H1 (cell line): Measurements from ENCODE around the gene NAIF1. TPM values are rescaled to one million over a fixed set of nuclear protein-coding genes. Genes with fewer than 3 reads are reported as not detected.

Source experiments
- BRCA1 ChIP-seq: IDR thresholded peaks from 2 replicates; pipeline ENCODE4 v1.6.1; 2012; ENCODE audit warnings: low read depth, low read length, improper control_type of control experiment
- CBX5 ChIP-seq: fragments of 300-800, 300-1000 bp; sonication (generic); IDR thresholded peaks from 2 replicates; pipeline ENCODE4 v1.7.1; 2016; ENCODE audit warnings: antibody characterized with exemption, low read length, low read depth
- CREB1 ChIP-seq: IDR thresholded peaks from 2 replicates; pipeline ENCODE4 v1.6.1; 2012; ENCODE audit warnings: inconsistent platforms
- JUN ChIP-seq: IDR thresholded peaks from 2 replicates; pipeline ENCODE4 v1.6.1; 2011; ENCODE audit warnings: low read depth, mild to moderate bottlenecking, improper control_type of control experiment, low read length
- TEAD4 ChIP-seq: IDR thresholded peaks from 2 replicates; pipeline ENCODE4 v1.6.1; 2012; ENCODE audit warnings: low read depth, low read length, inconsistent platforms, mixed read lengths
- polyA plus RNA-seq, 7 experiments: library from polyadenylated mRNA; depleted of rRNA in 3 of 7; stranded (reverse) in 5 of 7; unstranded in 2 of 7; fragments of >200 nt in 5 of 7; fragments of 200-250 nt in 2 of 7; gene quantifications; 1 replicate in 5 of 7; 2 replicates in 1 of 7; 4 replicates in 1 of 7; pipeline versions ENCODE4 v1.2.1 to v1.2.3, GENCODE V29; 2011 to 2013; ENCODE audit warnings: missing spikeins in 2 of 7, mixed read lengths in 2 of 7
- total RNA-seq: library from RNA; stranded (reverse); fragmentation: NEBNext Ultra II Directional; extraction: Animal tissue kit (Norgen Biotek cat#: 25700); gene quantifications from 2 replicates; pipeline ENCODE4 v1.2.1, GENCODE V29; 2021
- TF ChIP-seq, protein P1 (sequence below): IDR thresholded peaks from 2 replicates; pipeline ENCODE4 v1.6.1; 2011; ENCODE audit warnings: low read length, improper control_type of control experiment
- TF ChIP-seq, protein P2 (sequence below), 3 experiments: IDR thresholded peaks; 1 replicate in 2 of 3; 2 replicates in 1 of 3; pipeline versions ENCODE4 v1.5.1 to v1.6.1; 2011; ENCODE audit warnings: low read length in 3 of 3, mild to moderate bottlenecking in 3 of 3, inconsistent platforms in 2 of 3, low read depth in 1 of 3, moderate library complexity in 1 of 3; ENCODE audit not compliant: insufficient read depth in 1 of 3; ENCODE audit errors: control extremely low read depth in 1 of 3

NAIF1 gene
- total and polyA plus RNA-seq, 2 of the 8 experiments (the other 6 are each of a cell fraction or from before 2014, with no cell fraction given), result 8.7 to 9.0 TPM

DNA sequence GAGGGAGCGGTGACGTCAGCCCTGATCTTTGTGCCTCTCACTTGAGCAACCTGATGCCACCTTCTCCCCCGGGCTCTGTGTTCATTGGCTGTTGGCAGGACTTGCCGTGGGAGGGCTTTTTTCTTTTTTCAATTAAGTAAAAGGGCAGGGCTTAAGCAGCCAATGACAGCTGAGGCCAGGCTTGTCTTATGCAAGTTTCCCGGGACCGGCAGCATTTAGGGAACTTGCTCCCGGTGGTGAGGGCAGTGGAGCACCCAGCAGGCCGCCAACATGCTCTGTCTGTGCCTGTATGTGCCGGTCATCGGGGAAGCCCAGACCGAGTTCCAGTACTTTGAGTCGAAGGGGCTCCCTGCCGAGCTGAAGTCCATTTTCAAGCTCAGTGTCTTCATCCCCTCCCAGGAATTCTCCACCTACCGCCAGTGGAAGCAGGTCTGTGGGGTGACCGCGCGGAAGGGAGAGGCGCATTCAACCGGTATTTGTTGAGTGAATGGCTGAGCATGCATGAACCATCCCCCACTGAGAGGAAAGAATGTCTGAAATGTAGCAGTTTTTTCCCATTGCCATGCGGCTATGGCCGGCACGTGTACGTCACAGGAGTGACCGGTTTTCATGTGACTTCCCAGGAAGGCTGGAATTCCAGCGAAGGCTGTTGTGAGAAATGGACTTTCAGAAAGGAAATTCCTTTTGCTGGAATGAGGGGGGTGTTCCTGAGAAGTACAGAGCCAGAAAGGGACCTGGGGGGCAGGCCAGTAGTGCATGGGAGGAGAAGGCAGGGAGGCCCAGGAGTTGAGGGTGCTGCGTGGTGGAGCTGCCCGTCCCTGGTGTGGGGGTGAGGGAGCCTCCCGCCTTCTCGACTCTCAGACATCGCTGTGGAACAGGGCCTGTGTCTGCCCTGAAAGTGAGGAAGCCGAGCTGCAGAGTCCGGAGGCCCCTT is 31.4 kb upstream of the NAIF1 start (continued):
- TF ChIP-seq, protein P1, sequence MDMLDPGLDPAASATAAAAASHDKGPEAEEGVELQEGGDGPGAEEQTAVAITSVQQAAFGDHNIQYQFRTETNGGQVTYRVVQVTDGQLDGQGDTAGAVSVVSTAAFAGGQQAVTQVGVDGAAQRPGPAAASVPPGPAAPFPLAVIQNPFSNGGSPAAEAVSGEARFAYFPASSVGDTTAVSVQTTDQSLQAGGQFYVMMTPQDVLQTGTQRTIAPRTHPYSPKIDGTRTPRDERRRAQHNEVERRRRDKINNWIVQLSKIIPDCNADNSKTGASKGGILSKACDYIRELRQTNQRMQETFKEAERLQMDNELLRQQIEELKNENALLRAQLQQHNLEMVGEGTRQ, result 0 out of 2 replicates have a peak, but pooled peaks have one; percentile 16
- TF ChIP-seq CREB1, result peak; percentile 85
- TF ChIP-seq JUN, result peak; percentile 72
- TF ChIP-seq BRCA1, result no peak; the same call in 1 of the 2 replicates
- no peak for TF ChIP-seq CBX5
- TF ChIP-seq TEAD4, result peak; percentile 97
- TF ChIP-seq, protein P2, sequence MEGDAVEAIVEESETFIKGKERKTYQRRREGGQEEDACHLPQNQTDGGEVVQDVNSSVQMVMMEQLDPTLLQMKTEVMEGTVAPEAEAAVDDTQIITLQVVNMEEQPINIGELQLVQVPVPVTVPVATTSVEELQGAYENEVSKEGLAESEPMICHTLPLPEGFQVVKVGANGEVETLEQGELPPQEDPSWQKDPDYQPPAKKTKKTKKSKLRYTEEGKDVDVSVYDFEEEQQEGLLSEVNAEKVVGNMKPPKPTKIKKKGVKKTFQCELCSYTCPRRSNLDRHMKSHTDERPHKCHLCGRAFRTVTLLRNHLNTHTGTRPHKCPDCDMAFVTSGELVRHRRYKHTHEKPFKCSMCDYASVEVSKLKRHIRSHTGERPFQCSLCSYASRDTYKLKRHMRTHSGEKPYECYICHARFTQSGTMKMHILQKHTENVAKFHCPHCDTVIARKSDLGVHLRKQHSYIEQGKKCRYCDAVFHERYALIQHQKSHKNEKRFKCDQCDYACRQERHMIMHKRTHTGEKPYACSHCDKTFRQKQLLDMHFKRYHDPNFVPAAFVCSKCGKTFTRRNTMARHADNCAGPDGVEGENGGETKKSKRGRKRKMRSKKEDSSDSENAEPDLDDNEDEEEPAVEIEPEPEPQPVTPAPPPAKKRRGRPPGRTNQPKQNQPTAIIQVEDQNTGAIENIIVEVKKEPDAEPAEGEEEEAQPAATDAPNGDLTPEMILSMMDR (IDR thresholded peaks at IDR 0.05; ENCODE audit: control extremely low read depth in 1 of 3, insufficient read depth in 1 of 3, low read depth in 1 of 3, low read length in 3 of 3), result no peak
